Ramos (cell line): ENCODE results near the gene KCNQ1.

ENCODE experiments used
- in situ Hi-C: fragments of 300-500 bp; cut with MboI; formaldehyde crosslinking; loops from one replicate; pipeline ENCODE4 v1.14.3; 2022; ENCODE audit warnings: low sequenced_read_pairs; ENCODE audit not compliant: unreplicated experiment

The KCNQ1 gene

DNA sequence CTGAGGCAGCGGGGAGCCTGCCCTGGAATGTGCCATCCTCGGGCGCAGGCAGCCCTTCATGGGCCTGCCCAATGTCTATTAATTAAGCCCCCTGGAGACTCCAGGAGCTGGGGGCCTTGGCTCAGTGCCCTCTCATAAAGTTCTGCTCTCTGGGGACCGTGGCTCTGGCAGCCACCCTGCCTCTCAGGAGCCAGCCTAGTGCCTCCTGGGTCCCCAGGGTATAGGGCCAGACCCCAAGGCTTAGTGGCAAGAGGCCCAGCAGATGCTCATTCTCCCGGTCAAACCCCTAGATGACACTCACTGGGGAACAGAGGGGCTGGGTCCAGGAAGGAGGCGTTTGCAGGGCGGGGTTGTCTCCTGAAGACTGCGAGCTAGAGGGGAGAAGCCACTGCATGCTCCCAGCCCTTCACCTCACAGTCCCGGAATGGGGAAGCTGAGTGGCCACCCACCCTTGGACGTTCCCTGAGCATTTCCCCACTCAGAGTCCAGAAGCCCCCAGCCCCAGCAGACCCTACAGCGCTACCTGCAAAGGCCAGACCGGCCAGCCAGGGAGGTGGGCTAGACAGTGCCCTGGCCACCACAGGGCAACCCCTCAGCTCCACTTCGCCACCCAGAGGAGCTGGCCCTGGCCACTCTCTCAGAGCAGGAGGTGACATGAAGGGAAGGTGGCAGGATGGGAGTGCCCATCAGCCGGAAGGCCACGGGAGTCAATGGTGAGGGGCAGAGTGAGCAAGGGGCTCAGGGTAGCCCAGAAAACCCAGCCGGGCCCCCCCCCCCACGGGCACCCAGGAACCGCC, 357.8 kb downstream of the KCNQ1 start:
- in situ Hi-C loops, result no loop called here

DNA sequence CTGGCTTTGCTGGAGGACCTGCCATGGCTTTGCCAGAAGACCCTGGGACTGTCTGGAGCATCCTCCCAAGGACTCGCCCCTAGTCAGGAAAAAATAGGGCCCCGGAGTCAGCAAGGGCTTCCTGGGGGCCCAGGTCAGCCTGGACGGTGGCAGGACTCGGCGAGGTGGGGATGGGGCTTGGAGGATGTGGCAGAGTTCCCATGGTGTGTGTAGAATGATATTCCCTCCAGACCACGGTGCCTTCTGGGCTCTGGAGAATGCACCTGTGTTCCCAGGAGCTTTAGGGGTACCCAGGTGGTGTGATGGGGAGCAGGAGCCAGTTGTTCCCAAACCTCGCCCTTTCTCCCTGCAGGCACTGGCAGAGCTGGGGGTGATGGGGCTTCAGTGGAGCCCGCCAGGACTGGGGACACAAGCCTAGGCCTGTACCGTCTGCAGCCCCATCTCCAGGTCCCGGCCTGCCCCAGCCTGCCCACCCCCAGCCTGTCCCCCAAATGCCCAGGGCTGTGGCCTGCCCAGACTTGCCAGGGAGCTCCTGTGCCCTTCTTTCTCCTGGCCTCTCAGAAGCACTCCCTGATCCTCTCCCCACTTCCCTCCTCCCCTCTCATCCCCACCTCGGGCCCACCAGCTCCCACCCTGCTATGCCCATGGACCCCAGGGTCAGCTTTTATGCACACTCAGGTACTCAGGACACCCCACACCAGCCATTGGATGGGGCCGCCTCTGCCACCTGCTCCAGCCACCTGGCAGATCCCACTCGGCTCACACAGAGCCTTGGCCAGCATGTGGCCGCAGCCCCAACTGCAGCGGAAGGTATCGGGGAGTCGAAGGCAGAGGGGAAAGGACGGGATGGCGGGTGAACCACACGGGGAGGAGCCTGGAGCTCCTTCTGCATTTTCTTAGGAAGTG, 358.6 kb downstream of the KCNQ1 start:
- in situ Hi-C loops, result no loop called here

DNA sequence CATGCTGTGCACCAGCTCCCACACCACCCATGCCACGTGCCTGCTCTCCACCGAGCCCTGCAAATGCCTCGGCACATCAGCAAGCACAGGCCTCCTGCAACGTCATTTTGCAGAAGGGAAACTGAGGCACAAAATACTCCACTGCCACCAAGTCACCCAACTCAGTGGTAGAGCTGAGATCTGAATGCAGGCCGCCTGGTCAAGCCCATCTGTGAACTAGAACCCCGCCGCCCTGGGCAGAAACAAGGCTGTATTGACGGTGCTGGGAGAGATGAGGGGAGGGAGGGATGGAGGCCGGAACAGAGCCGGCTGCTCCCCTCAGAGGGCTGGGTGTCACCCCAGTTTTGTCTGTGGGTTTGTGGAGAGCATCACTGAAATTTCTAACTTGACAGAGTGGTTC, 359.4 kb downstream of the KCNQ1 start:
- in situ Hi-C loops, result no loop called here

GRCh38 chr11:2804701-2805387, 360.0 kb downstream of the KCNQ1 start:
- in situ Hi-C loops, result no loop called here

- in situ Hi-C loops, result no loop called here
Observed at GRCh38 chr11:2805388-2806056, 360.7 kb downstream of the KCNQ1 start.

GRCh38 chr11:2806351-2807024, 361.7 kb downstream of the KCNQ1 start:
- in situ Hi-C loops, result no loop called here

DNA sequence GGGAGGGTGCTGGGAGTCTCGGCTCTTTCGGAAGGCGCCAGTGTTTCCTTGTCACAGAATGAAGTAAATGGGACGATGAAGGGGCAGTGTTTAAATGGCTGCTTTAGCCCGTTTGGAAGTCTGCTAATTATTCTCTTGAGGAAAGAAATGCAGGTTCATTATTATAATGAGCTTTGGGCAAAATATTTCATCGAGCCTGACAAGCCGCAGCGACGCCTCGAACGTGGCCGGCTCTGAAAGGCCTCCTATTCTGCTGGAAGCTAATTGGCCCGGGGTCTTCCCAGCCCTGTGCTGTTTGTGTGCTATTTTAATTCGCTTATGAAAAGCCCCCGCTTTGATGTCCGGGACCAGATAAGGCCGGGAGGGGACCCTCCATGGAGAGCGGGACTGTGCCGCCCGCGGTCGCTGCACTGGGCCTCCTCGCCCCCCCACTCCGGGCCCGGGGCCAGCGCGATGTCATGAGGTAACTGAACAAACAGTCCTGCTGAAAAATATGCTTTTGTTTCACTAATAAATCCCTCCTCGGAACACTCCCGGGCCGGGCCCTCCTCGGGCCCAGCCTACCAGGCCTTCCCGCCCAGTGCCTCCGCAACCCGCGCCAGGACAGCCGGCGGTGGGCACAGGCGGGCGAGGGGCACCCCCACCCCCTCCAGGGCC, 362.3 kb downstream of the KCNQ1 start:
- in situ Hi-C loops, result no loop called here

DNA sequence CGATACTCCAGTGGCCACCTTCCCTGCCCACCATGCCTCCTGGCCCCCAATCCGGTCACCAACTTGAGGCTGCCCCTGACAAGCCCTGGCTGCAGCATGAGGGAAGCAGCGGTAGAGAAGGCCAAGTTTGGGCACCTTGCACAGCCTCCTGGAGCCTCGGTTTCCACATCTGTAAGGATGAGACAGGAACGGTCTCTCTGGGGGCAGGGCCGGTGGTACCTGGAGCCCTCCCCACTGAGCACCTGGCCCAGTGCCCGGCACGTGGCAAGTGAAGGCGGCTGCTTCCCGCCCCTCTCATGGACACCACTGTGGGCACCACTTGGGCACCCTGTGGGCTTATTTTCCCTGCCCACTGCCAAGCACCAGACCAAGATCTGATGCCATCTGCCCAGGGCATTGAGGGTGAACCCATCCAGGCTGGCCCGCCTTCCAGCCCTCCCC, 363.0 kb downstream of the KCNQ1 start:
- in situ Hi-C loops, result no loop called here

DNA sequence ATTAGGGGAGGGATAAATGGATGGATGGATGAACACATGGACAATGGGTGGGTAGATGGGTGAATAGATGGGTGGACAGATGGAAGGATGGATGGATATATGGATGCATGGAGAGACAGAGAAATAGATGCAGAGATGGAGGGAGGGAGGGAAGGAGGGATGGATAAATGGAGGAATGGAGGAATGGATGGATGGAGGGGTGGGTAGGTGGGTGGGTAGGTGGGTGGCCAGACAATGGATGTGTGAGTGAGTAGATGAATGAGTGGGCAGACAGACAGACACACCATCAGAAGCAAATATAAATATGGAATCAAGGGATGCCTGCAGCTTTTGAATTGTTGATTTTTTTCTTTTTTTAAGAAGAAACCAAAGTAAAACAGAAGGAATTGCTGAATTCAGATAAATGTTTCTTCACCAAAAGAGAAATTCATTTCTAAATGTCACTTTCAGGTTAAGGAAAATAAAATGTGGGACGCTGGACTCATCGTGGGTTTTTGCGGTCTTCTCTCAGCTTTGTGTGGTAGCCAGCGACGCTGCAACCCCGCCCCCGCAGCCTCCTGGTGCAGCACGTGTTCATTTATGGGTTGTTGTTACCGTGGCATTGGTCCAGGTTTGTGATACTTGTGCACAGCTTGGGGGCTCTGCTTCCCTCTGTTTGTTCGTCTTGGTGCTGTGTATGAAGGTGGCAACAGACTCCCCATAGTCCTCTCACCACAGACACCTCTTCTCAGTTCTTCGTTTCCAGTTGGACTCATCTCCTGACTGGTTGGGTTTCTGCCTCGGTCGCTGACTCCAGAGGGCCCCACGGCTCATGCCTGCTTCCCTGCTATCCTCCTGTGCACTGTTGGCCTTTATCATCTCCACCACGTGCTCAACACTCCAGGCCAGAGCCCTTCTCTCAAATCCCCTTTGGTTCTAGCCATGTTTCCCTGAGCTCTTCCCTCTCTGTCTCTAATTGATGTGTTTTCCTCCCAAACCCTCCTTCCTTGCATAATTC, 364.3 kb downstream of the KCNQ1 start:
- in situ Hi-C loops, result no loop called here

DNA sequence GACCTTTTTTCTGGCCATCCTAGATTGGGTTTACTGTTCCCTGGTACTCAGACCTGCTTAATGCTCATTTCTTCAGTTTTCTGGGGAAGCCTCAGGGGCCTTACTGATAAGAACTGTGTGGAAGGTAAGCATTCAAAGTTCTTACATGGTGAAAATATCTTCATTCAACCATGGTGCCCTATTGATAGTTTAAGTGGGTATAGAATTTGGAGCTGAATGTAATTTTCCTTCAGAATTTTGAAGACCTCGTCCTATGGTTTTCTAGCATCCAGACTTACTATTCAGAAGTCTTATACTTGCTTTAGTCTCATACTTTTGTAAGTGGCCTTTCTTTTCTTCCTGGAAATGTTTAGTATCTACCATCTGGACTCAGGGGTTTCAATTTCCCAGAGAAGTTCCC, 365.0 kb downstream of the KCNQ1 start:
- in situ Hi-C loops, result no loop called here

DNA sequence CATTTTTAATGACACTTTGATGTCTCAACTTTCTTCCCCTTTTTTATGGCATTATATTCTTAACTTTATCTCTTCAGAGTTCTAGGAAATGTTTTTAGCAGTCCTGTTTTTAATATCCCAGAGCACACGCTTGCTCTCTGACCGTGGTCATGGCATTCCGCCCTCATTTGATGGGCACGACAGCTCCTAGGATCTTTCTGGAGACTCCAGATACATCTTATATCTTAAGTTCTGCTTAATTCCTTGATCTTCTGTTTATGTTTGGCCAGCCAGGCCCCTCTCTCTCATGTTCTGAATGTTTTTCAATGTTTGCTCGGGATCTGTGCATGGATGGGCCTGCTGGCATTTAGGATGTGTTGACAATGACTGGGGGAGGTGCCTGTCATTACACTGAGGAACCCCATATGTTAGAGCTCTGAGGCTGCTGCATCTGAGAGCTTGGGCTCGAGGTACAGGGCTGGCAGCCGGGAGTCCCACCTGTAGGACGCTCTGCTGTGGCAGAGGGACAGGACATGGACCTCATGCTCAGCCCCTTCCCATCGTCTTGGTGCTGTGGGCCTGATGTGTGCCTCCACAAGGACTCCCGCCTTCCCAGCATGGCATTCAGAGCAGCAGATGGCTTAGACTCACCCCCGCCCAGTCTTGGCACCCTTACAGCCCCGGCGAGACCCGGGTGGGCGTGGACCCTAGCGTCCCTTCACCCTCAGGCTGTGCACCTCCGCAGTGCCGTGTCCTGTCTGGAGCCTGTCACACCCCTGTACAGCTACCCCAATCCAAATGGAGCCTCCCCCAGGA, 365.8 kb downstream of the KCNQ1 start:
- in situ Hi-C loops, result no loop called here

- in situ Hi-C loops, result no loop called here
Observed at GRCh38 chr11:2811206-2812091, 366.6 kb downstream of the KCNQ1 start.

DNA sequence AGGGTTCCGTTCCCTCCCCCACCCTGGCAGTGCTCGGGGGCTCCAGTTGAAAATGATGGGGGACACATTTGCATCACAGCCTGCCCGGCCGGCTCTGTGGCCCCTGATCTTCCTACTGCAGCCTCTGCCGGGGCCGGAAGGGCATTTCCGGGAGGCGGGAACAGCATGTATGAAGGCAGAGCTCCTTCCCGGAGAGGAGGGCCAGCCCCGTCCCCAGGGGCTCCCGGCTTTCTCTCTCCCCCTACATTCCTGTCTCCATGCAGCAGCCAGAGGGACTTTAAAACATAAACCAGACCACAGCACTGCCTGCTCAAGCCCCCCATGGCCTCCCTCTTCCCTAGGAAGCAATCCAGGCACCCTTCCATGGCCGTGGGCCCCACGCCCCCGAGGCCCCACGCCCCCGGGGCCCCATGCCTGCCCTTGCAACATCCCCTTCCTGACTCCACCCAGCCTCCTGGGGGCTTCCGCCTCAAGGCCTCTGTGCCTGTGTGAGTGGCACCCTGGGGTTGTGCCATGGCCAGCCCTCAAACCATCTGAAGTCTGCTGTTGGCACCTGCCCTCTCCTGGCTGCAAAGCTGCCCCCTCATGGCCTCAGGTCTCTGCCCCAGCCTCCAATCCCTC, 367.7 kb downstream of the KCNQ1 start:
- in situ Hi-C loops, result no loop called here

- in situ Hi-C loops, result no loop called here
Observed at GRCh38 chr11:2813141-2813908, 368.5 kb downstream of the KCNQ1 start.

DNA sequence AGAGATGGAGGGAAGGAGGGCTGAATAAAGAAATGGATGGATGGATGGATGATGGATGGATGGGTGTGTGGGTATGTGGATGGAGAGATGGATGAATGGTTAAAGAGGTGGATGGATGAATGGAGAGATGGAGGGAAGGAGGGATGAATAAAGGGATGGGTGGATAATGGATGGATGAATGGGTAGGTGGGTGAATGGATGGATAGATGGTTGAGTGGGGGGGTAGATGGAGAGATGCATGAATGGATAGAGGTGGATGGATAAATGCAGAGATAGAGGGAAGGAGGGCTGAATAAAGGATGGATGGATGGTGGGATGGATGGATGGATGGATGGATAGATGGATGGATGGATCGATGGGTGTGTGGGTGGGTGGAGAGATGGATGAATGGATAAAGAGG, 369.2 kb downstream of the KCNQ1 start:
- in situ Hi-C loops, result no loop called here
